OCI-LY1 (cell line): ENCODE results near the gene TLCD3B.

Experiments
- H2AFZ ChIP-seq: fragments of 200-600 bp; sonication (generic), shearing (Covaris generic); 2 replicates; pipeline ENCODE4 v1.6.0; 2014; ENCODE audit warnings: antibody characterized with exemption, mild to moderate bottlenecking, low read length
- H3F3A ChIP-seq: fragments of 200-600 bp; sonication (generic), shearing (Covaris generic); 2 replicates; pipeline ENCODE4 v1.6.0; 2014; ENCODE audit warnings: mild to moderate bottlenecking, antibody characterized with exemption, low read length, moderate library complexity; ENCODE audit not compliant: insufficient read depth
- H3K27ac ChIP-seq: fragments of 200-600 bp; sonication (generic); 2 replicates; pipeline ENCODE4 v1.5.1; 2014; ENCODE audit warnings: low read length, mixed run types, mild to moderate bottlenecking, low read depth; ENCODE audit not compliant: poor library complexity, severe bottlenecking
- H3K27me3 ChIP-seq: fragments of 200-600 bp; sonication (generic); 2 replicates; pipeline ENCODE4 v1.6.0; 2014; ENCODE audit warnings: antibody characterized with exemption, mild to moderate bottlenecking, low read length, moderate library complexity; ENCODE audit not compliant: insufficient read depth
- H3K36me3 ChIP-seq: fragments of 200-600 bp; sonication (generic); 2 replicates; pipeline ENCODE4 v1.6.1; 2014; ENCODE audit warnings: mild to moderate bottlenecking, antibody characterized with exemption, low read length, moderate library complexity, mixed read lengths; ENCODE audit not compliant: insufficient read depth
- H3K4me1 ChIP-seq: fragments of 200-600 bp; sonication (generic); 2 replicates; pipeline ENCODE4 v1.5.1; 2014; ENCODE audit warnings: mild to moderate bottlenecking, low read length, moderate library complexity; ENCODE audit not compliant: insufficient read depth, severe bottlenecking
- H3K4me2 ChIP-seq: fragments of 200-600 bp; sonication (generic), shearing (Covaris generic); 2 replicates; pipeline ENCODE4 v1.6.1; 2014; ENCODE audit warnings: low read length
- H3K4me3 ChIP-seq: fragments of 200-600 bp; sonication (generic); 2 replicates; pipeline ENCODE4 v1.5.1; 2014; ENCODE audit warnings: low read length, low read depth, mild to moderate bottlenecking, mixed read lengths; ENCODE audit not compliant: poor library complexity, severe bottlenecking
- H3K79me2 ChIP-seq: fragments of 200-600 bp; shearing (Covaris generic); 2 replicates; pipeline ENCODE4 v1.6.1; 2016; ENCODE audit warnings: mixed run types, low read length, mixed read lengths; ENCODE audit not compliant: insufficient read depth
- H3K9ac ChIP-seq: fragments of 200-600 bp; sonication (generic), shearing (Covaris generic); 2 replicates; pipeline ENCODE4 v1.6.1; 2014; ENCODE audit warnings: mild to moderate bottlenecking, low read length, mixed read lengths
- H3K9me2 ChIP-seq: fragments of 200-600 bp; sonication (generic), shearing (Covaris generic); 2 replicates; pipeline ENCODE4 v1.6.1; 2014; ENCODE audit warnings: low read depth, mild to moderate bottlenecking, low read length, mixed read lengths
- H3K9me3 ChIP-seq: fragments of 200-600 bp; shearing (Covaris generic); 2 replicates; pipeline ENCODE4 v1.6.1; 2014; ENCODE audit warnings: low read length, mixed read lengths
- H4K20me1 ChIP-seq: fragments of 200-600 bp; sonication (generic), shearing (Covaris generic); 2 replicates; pipeline ENCODE4 v1.6.0; 2016; ENCODE audit warnings: mild to moderate bottlenecking, low read length; ENCODE audit not compliant: insufficient read depth
- EZH2 ChIP-seq: fragments of 200-600 bp; sonication (generic), shearing (Covaris generic); IDR thresholded peaks from 2 replicates; pipeline ENCODE4 v1.8.0; 2017; ENCODE audit warnings: borderline replicate concordance, mixed run types, mild to moderate bottlenecking, antibody characterized with exemption, low read length, moderate library complexity, mixed read lengths
- TF ChIP-seq, protein P1 (sequence below): fragments of 200-600 bp; sonication (generic), shearing (Covaris generic); IDR thresholded peaks from 2 replicates; pipeline ENCODE4 v1.5.1; 2017; ENCODE audit warnings: mild to moderate bottlenecking, antibody characterized with exemption, low read length, moderate library complexity, mixed read lengths

The TLCD3B gene

DNA sequence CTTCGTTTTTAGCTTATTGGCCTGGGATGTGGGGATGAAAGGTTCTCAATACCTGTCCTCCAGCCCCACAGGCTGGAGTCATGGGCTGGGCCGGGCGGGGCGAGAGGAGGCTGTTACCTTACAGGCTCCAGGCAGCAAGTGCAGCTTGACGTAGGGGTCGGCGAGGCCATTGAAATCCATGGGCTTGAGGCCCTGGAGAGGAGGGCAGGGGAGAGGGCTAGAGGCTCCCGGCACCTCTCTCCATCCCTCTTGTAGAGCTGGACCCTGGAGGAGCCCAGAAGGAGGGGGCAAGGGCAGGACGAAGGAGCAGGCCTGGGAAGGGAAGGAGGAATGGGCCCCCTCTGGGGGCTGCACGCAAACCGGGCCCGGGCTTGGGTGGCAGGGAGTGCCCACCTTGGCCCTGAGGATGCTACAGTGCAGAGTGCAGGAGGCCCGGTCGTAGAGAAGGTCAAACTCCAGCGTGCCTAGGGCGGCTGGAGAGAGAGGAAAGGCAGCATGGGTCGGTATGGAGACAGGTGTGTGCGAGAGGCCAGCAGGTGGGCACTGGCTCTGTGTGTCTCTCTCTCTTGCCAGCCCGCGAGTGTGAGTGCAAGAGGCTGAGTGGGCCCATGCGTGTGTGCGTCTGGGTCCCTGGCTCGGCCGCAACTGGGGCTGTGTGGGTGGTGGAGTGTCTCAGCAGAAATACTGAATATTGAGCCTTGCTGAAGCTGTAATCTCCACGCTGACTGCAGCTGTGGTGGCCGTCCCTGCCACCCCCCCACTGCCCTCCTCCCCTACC is 21.8 kb downstream of the TLCD3B start:
- no peak overlapping the region for H2AFZ ChIP-seq
- H3K36me3 ChIP-seq: peaks cover 9% of the 10 kb centered on the region
- no peak overlapping the region for H3K9ac ChIP-seq
- H3K4me2 ChIP-seq: no peak overlapping the region
- H3K4me3 ChIP-seq: no peak overlapping the region
- H3K9me2 ChIP-seq: no peaks in the 10 kb centered on the region
- H3K27ac ChIP-seq: no peak overlapping the region
- H4K20me1 ChIP-seq: no peaks in the 10 kb centered on the region
- TF ChIP-seq, protein P1, sequence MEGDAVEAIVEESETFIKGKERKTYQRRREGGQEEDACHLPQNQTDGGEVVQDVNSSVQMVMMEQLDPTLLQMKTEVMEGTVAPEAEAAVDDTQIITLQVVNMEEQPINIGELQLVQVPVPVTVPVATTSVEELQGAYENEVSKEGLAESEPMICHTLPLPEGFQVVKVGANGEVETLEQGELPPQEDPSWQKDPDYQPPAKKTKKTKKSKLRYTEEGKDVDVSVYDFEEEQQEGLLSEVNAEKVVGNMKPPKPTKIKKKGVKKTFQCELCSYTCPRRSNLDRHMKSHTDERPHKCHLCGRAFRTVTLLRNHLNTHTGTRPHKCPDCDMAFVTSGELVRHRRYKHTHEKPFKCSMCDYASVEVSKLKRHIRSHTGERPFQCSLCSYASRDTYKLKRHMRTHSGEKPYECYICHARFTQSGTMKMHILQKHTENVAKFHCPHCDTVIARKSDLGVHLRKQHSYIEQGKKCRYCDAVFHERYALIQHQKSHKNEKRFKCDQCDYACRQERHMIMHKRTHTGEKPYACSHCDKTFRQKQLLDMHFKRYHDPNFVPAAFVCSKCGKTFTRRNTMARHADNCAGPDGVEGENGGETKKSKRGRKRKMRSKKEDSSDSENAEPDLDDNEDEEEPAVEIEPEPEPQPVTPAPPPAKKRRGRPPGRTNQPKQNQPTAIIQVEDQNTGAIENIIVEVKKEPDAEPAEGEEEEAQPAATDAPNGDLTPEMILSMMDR: no peak
- no peak for TF ChIP-seq EZH2
- no peaks in the 10 kb centered on the region for H3K79me2 ChIP-seq
- no peaks in the 10 kb centered on the region for H3F3A ChIP-seq
- H3K27me3 ChIP-seq: peaks cover 4% of the 10 kb centered on the region
- no peaks in the 10 kb centered on the region for H3K9me3 ChIP-seq
- no peaks in the 10 kb centered on the region for H3K4me1 ChIP-seq

DNA sequence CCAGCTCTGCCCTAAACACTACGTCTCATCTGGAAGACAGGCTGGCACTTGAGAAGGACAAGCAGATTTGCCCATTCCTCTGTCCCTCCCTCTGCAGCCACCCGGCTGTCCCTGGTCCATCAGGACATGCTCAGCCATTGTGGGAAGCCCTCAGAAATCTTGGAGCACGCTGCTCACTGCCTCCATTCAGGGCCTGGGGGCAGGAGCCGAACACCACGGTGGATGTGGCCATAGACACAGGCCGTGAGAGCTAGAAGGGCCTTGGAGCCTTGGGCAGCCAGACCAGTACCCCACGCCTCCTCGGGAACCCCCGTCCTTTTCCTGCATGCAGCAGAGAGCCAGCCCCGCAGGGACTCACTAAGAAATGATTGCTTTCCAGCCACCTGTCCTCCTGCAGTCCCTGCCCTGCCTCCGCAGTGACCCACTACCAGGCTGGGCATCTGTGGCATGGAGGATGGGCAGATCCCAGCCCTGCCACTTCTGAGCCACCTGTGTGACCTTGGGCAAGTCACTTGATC is 23.6 kb downstream of the TLCD3B start:
- Histone ChIP-seq H3K9ac (no peak overlapping the region), H3F3A (no peaks in the 10 kb centered on the region), H3K27me3 (peaks cover 4% of the 10 kb centered on the region), H3K4me2 (no peak overlapping the region), H3K9me2 (no peaks in the 10 kb centered on the region), H3K9me3 (no peaks in the 10 kb centered on the region), H3K4me1 (no peaks in the 10 kb centered on the region), H2AFZ (no peak overlapping the region), H3K36me3 (peaks cover 17% of the 10 kb centered on the region), H3K79me2 (no peaks in the 10 kb centered on the region), H3K4me3 (no peak overlapping the region), H3K27ac (no peak overlapping the region), H4K20me1 (no peaks in the 10 kb centered on the region)
- TF ChIP-seq EZH2: no peak
- TF ChIP-seq, protein P1: no peak

DNA sequence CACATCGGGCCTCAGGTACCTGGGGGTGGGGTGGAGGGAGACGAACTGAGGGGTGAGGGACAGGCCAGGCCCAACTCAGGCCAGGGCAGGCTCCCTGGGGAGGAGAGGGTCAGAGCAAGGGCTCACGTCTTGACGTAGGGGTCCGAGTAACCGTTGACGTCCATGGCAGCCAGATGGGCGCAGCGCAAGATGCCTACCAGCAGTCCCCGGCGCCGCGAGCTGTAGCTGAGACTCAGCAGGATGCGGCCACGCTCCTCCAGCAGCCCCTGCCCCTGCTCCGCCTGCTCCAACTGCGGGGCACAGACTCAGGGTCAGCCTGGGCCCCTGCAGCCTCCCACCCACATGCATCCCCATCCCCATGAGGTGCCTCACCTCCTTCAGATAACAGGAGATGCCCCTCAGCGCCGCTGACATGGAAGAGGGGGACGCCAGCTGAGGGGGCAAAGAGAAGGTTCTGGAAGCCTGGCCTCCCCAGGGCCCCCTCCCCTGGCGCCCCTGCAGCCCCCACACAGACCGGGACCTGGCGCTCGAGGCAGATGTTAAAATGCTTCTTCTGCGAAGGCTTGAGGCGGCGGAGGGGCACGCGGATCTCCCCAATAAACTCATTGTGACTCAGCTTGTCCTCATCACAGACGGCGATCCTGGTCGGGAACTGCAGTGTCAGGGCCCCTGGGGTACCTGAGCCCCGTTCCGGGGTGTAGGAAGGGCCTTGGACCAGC is 24.3 kb downstream of the TLCD3B start:
- peaks cover 17% of the 10 kb centered on the region for H3K36me3 ChIP-seq
- no peaks in the 10 kb centered on the region for H3K9me2 ChIP-seq
- no peak overlapping the region for H3K9ac ChIP-seq
- no peak overlapping the region for H3K4me2 ChIP-seq
- H3K9me3 ChIP-seq: no peaks in the 10 kb centered on the region
- no peak overlapping the region for H3K4me3 ChIP-seq
- peaks cover 4% of the 10 kb centered on the region for H3K27me3 ChIP-seq
- no peak overlapping the region for H2AFZ ChIP-seq
- no peaks in the 10 kb centered on the region for H3K79me2 ChIP-seq
- no peaks in the 10 kb centered on the region for H4K20me1 ChIP-seq
- no peaks in the 10 kb centered on the region for H3K4me1 ChIP-seq
- no peak overlapping the region for H3K27ac ChIP-seq
- H3F3A ChIP-seq: no peaks in the 10 kb centered on the region
- TF ChIP-seq, protein P1: no peak
- no peak for TF ChIP-seq EZH2
